Psoas muscle (tissue), 8 donors: ENCODE results near the gene TRAPPC12. TPM values are rescaled to one million over a fixed set of nuclear protein-coding genes. Genes with fewer than 3 reads are reported as not detected.
A peak's percentile ranks its signal among the peaks of the same experiment; 100 is the strongest.

ENCODE experiments used
- ATAC-seq, 4 donors: fragments of 200-7000 bp; cut with Tn5 transposase; one replicate each; pipeline ENCODE4 v1.9.1; 2020; ENCODE audit warnings: moderate library complexity in 3 of 4, mild to moderate bottlenecking in 2 of 4
- DNase-seq, 2 donors: peaks; one replicate each; pipeline ENCODE4 v3.0.0-alpha.2; 2020
- H3K27ac ChIP-seq: fragments of 200-600 bp; one replicate; pipeline ENCODE4 v1.8.0; 2022
- H3K27me3 ChIP-seq, 3 donors: fragments of 200-600 bp in 1 of 3; one replicate each; pipeline versions ENCODE4 v1.6.1 to v1.8.0; 2013 to 2022; ENCODE audit warnings: low read length in 2 of 3, mild to moderate bottlenecking in 2 of 3, moderate library complexity in 1 of 3; ENCODE audit not compliant: insufficient read depth in 3 of 3
- H3K36me3 ChIP-seq, 2 donors: fragments of 200-600 bp in 1 of 2; one replicate each; pipeline versions ENCODE4 v1.6.1 to v1.8.0; 2013 to 2022; ENCODE audit warnings: low read depth in 1 of 2, mild to moderate bottlenecking in 1 of 2, moderate library complexity in 1 of 2; ENCODE audit not compliant: insufficient read depth in 1 of 2
- H3K4me1 ChIP-seq: fragments of 200-600 bp; one replicate; pipeline ENCODE4 v1.8.0; 2022
- H3K4me3 ChIP-seq: fragments of 200-600 bp; one replicate; pipeline ENCODE4 v1.8.0; 2022; ENCODE audit warnings: mild to moderate bottlenecking
- H3K9me3 ChIP-seq: fragments of 200-600 bp; one replicate; pipeline ENCODE4 v1.8.0; 2022
- CTCF ChIP-seq: fragments of 200-600 bp; IDR thresholded peaks from one replicate; pipeline ENCODE4 v1.8.0; 2022; ENCODE audit warnings: antibody characterized with exemption
- WGBS, 3 donors: extraction: QIAGEN DNeasy Blood & Tissue Kit; methylation state at CpG; one replicate each; pipeline versions ENCODE4 v1.1.6 to v1.1.7; 2013; 5-methylcytosine and 5-hydroxymethylcytosine counted together
- intact Hi-C, 2 donors: fragments of 100-400 bp; cut with DNase I; formaldehyde crosslinking; loops; one replicate each; pipeline versions ENCODE4 v1.11.0 to v1.14.2; 2022
- polyA plus RNA-seq, 3 donors: library from polyadenylated mRNA; stranded (reverse); fragments of 200-250 nt; gene quantifications; one replicate each; pipeline ENCODE4 v1.2.3, GENCODE V29; 2013
- total RNA-seq, 4 donors: library from RNA; stranded (reverse); fragmentation: NEBNext Ultra II Directional in 2 of 4; extraction: Animal tissue kit (Norgen Biotek cat#: 25700) in 2 of 4; gene quantifications; one replicate each; pipeline versions ENCODE4 v1.2.1 to v1.2.4, GENCODE V29; 2021 to 2023
- donor health status: healthy with polysubstance abuse.
- donor health status: DM: no; HTN: no; CAD: no; lungs with moderate emphysema.
- donor health status: Bipolar disorder and iron deficiency.
- donor health status: healthy.
- donor health status: DM: yes; HTN: yes; CAD: no.
- donor health status: DM: no; HTN: no; CAD: no.
- donor health status: DM: no; HTN: no; CAD: no.
- donor health status: DM: yes; HTN: yes; CAD: no.

Gene TRAPPC12
- total and polyA plus RNA-seq, 7 donors: 28.7 to 90.3 (median 56.7) TPM

- intact Hi-C loops: no loop called here
- 20 to 26% (median 21%) methylated on average over 10 of the region's 10 CpGs for WGBS, 3 donors
- TF ChIP-seq CTCF: no peak
- ATAC-seq (peak in 3 of 4 donors; percentile 26 to 43 (median 31)), DNase-seq (peak in 1 of 2 donors; percentile 52)
- Histone ChIP-seq H3K27me3 (no peaks in the 10 kb centered on the region), H3K27ac (no peak overlapping the region), H3K4me3 (no peak overlapping the region), H3K9me3 (no peaks in the 10 kb centered on the region), H3K4me1 (peaks cover 9% of the 10 kb centered on the region), H3K36me3 (peaks cover 0 to 12% of the 10 kb centered on the region in 2 donors)
These were observed 107.9 kb downstream of the TRAPPC12 start for GRCh38 chr2:3487432-3487831.

GRCh38 chr2:3488061-3488531, 108.6 kb downstream of the TRAPPC12 start:
- no peak for TF ChIP-seq CTCF
- 64 to 73% (median 71%) methylated on average over 6 of the region's 6 CpGs for WGBS, 3 donors
- Histone ChIP-seq H3K9me3 (no peaks in the 10 kb centered on the region), H3K4me1 (peaks cover 9% of the 10 kb centered on the region), H3K4me3 (no peak overlapping the region), H3K27me3 (no peaks in the 10 kb centered on the region), H3K36me3 (peaks cover 0 to 12% of the 10 kb centered on the region in 2 donors), H3K27ac (no peak overlapping the region)
- ATAC-seq: no peak
- intact Hi-C loops: no loop called here
- DNase-seq: peak in 1 of 2 donors; percentile 31

- no peaks in the 10 kb centered on the region for H3K27me3 ChIP-seq
- no peak overlapping the region for H3K4me3 ChIP-seq
- WGBS, 3 donors: 71 to 81% (median 76%) methylated on average over 27 of the region's 27 CpGs
- TF ChIP-seq CTCF: no peak
- intact Hi-C loops: no loop called here
- no peaks in the 10 kb centered on the region for H3K9me3 ChIP-seq
- H3K36me3 ChIP-seq: peaks cover 0 to 12% of the 10 kb centered on the region in 2 donors
- DNase-seq: peak in 1 of 2 donors; percentile 28
- no peak for ATAC-seq
- no peak overlapping the region for H3K27ac ChIP-seq
- peaks cover 9% of the 10 kb centered on the region for H3K4me1 ChIP-seq
These were observed 109.6 kb downstream of the TRAPPC12 start for GRCh38 chr2:3488855-3489763.

- no peak for ATAC-seq
- Histone ChIP-seq H3K9me3 (no peaks in the 10 kb centered on the region), H3K27me3 (no peaks in the 10 kb centered on the region), H3K4me1 (peaks cover 9% of the 10 kb centered on the region), H3K36me3 (peaks cover 0 to 10% of the 10 kb centered on the region in 2 donors), H3K4me3 (no peak overlapping the region), H3K27ac (no peak overlapping the region)
- peak in 1 of 2 donors; percentile 48 for DNase-seq
- WGBS, 3 donors: 84 to 85% (median 84%) methylated on average over 16 of the region's 16 CpGs
- intact Hi-C loops: no loop called here
- TF ChIP-seq CTCF: no peak
These were observed 110.2 kb downstream of the TRAPPC12 start for GRCh38 chr2:3489764-3490115.
